Skeletal muscle satellite cell (primary cell): Measurements from ENCODE around the gene OR4S2.

Source experiments
- H3K27me3 ChIP-seq: 2 replicates; pipeline ENCODE4 v1.7.0; 2013; ENCODE audit warnings: low read length; ENCODE audit not compliant: control insufficient read depth, insufficient read depth
- H3K36me3 ChIP-seq: 2 replicates; pipeline ENCODE4 v1.7.0; 2013; ENCODE audit warnings: mild to moderate bottlenecking, control low read depth, low read length; ENCODE audit not compliant: insufficient read depth
- H3K4me1 ChIP-seq: 2 replicates; pipeline ENCODE4 v1.7.0; 2013; ENCODE audit warnings: low read length; ENCODE audit not compliant: control insufficient read depth, insufficient read depth
- H3K4me2 ChIP-seq: 2 replicates; pipeline ENCODE4 v1.7.0; 2013; ENCODE audit warnings: mild to moderate bottlenecking, low read length
- H3K4me3 ChIP-seq: 2 replicates; pipeline ENCODE4 v1.7.0; 2013; ENCODE audit warnings: low read length
- H3K9ac ChIP-seq: 2 replicates; pipeline ENCODE4 v1.7.0; 2013; ENCODE audit warnings: mild to moderate bottlenecking, low read depth, low read length, moderate library complexity
- H3K9me3 ChIP-seq: replicated peaks from 2 replicates; pipeline ENCODE4 v1.7.0; 2013; ENCODE audit warnings: mild to moderate bottlenecking, control low read depth, low read length

Gene OR4S2

GRCh38 chr11:55701429-55701828 is 53.3 kb downstream of the OR4S2 start:
- no peaks in the 10 kb centered on the region for H3K36me3 ChIP-seq
- H3K9ac ChIP-seq = no peak overlapping the region
- H3K4me3 ChIP-seq = no peak overlapping the region
- H3K4me2 ChIP-seq = no peak overlapping the region
- no peaks in the 10 kb centered on the region for H3K4me1 ChIP-seq
- H3K9me3 ChIP-seq = no peaks in the 10 kb centered on the region
- no peaks in the 10 kb centered on the region for H3K27me3 ChIP-seq
